Bronchial smooth muscle cell (primary cell): ENCODE data around the gene RPS27A. TPM values are rescaled to one million over a fixed set of nuclear protein-coding genes. Genes with fewer than 3 reads are reported as not detected.

ENCODE experiments used
- total RNA-seq: library from RNA; depleted of rRNA; stranded (reverse); fragments of >200 nt; gene quantifications from 2 replicates; pipeline ENCODE4 v1.2.1, GENCODE V29; 2014

The RPS27A gene
- 902 and 969 TPM in 2 replicates for total RNA-seq

GRCh38 chr2:55232084-55232862, at the start of gene RPS27A, which contains the start of gene CLHC1:
Gene RPS27A, plus strand, starts transcription at chr2:55232688. Its CDS starts 137 bp downstream, at chr2:55232825.
Gene CLHC1, minus strand, starts transcription at chr2:55232293. Its CDS starts 9,882 bp downstream, at chr2:55222411.

GRCh38 chr2:55268907-55269644, 36.6 kb downstream of the RPS27A start, which contains the start of gene MTIF2:
Gene MTIF2, minus strand, starts transcription at chr2:55269231. Its CDS starts 5,373 bp downstream, at chr2:55263858.

Other genes starting within 250 kb of the RPS27A start
- gene RTN4, start 182.2 kb upstream of the RPS27A start, total RNA-seq, result 139 and 149 TPM in 2 replicates
- gene CLHC1, start 395 bp upstream of the RPS27A start, total RNA-seq, result 7.7 and 12.8 TPM in 2 replicates
- gene MTIF2, start 36.5 kb downstream of the RPS27A start, total RNA-seq, result 40.6 and 52.8 TPM in 2 replicates
- 24.1 and 32.9 TPM in 2 replicates for gene CCDC88A, start 187.2 kb downstream of the RPS27A start, total RNA-seq